ENCODE data around the gene STK38L. TPM values are rescaled to one million over a fixed set of nuclear protein-coding genes. Genes with fewer than 3 reads are reported as not detected.
A peak's percentile ranks its signal among the peaks of the same experiment; 100 is the strongest.

The STK38L gene
- total RNA-seq, 1 donor from 2014 or later, result 24.2 TPM

- no peak overlapping the region for H3K27ac Mint-ChIP-seq
- H3K9me3 Mint-ChIP-seq, result no peaks in the 10 kb centered on the region
- no peaks in the 10 kb centered on the region for H3K4me1 Mint-ChIP-seq (ENCODE audit: low read depth)
- no peak overlapping the region for H3K4me3 Mint-ChIP-seq (ENCODE audit: low read depth)
- H3K27me3 Mint-ChIP-seq (ENCODE audit: low read depth), result no peaks in the 10 kb centered on the region
- intact Hi-C loops (cut with micrococcal nuclease), result no loop called here
- H3K36me3 Mint-ChIP-seq (ENCODE audit: low read depth), result no peaks in the 10 kb centered on the region
- DNase-seq (ENCODE audit: low spot score), result no peak
These were observed 46.5 kb downstream of the STK38L start for GRCh38 chr12:27290501-27291168.

- Mint-ChIP-seq H3K27ac (no peak overlapping the region), H3K4me1 (ENCODE audit: low read depth) (no peaks in the 10 kb centered on the region), H3K36me3 (ENCODE audit: low read depth) (no peaks in the 10 kb centered on the region), H3K27me3 (ENCODE audit: low read depth) (no peaks in the 10 kb centered on the region), H3K9me3 (no peaks in the 10 kb centered on the region), H3K4me3 (ENCODE audit: low read depth) (no peak overlapping the region)
- DNase-seq (ENCODE audit: low spot score), result no peak
- intact Hi-C loops (cut with micrococcal nuclease), result no loop called here
These were observed 47.8 kb downstream of the STK38L start for GRCh38 chr12:27291862-27292261.

GRCh38 chr12:27292718-27293117 is 48.6 kb downstream of the STK38L start:
- no peak for DNase-seq (ENCODE audit: low spot score)
- peaks cover 3% of the 10 kb centered on the region for H3K36me3 Mint-ChIP-seq (ENCODE audit: low read depth)
- no peak overlapping the region for H3K4me3 Mint-ChIP-seq (ENCODE audit: low read depth)
- H3K9me3 Mint-ChIP-seq, result no peaks in the 10 kb centered on the region
- H3K27me3 Mint-ChIP-seq (ENCODE audit: low read depth), result no peaks in the 10 kb centered on the region
- no peak overlapping the region for H3K27ac Mint-ChIP-seq
- intact Hi-C loops (cut with micrococcal nuclease), result no loop called here
- no peaks in the 10 kb centered on the region for H3K4me1 Mint-ChIP-seq (ENCODE audit: low read depth)

GRCh38 chr12:27293463-27293862 is 49.4 kb downstream of the STK38L start:
- Mint-ChIP-seq H3K9me3 (no peaks in the 10 kb centered on the region), H3K4me1 (ENCODE audit: low read depth) (no peaks in the 10 kb centered on the region), H3K36me3 (ENCODE audit: low read depth) (peaks cover 9% of the 10 kb centered on the region), H3K27ac (no peak overlapping the region), H3K27me3 (ENCODE audit: low read depth) (no peaks in the 10 kb centered on the region), H3K4me3 (ENCODE audit: low read depth) (no peak overlapping the region)
- intact Hi-C loops (cut with micrococcal nuclease), result no loop called here
- no peak for DNase-seq (ENCODE audit: low spot score)

- Mint-ChIP-seq H3K27ac (no peak overlapping the region), H3K4me1 (ENCODE audit: low read depth) (no peaks in the 10 kb centered on the region), H3K9me3 (no peaks in the 10 kb centered on the region), H3K27me3 (ENCODE audit: low read depth) (no peaks in the 10 kb centered on the region), H3K36me3 (ENCODE audit: low read depth) (peaks cover 28% of the 10 kb centered on the region), H3K4me3 (ENCODE audit: low read depth) (no peak overlapping the region)
- intact Hi-C loops (cut with micrococcal nuclease), result no loop called here
- DNase-seq (ENCODE audit: low spot score), result no peak
These were observed 52.6 kb downstream of the STK38L start for GRCh38 chr12:27296674-27297073.

- H3K9me3 Mint-ChIP-seq, result no peaks in the 10 kb centered on the region
- no peak overlapping the region for H3K27ac Mint-ChIP-seq
- H3K27me3 Mint-ChIP-seq (ENCODE audit: low read depth), result no peaks in the 10 kb centered on the region
- H3K4me1 Mint-ChIP-seq (ENCODE audit: low read depth), result no peaks in the 10 kb centered on the region
- no peak overlapping the region for H3K4me3 Mint-ChIP-seq (ENCODE audit: low read depth)
- no peak for DNase-seq (ENCODE audit: low spot score)
- peaks cover 31% of the 10 kb centered on the region for H3K36me3 Mint-ChIP-seq (ENCODE audit: low read depth)
- intact Hi-C loops (cut with micrococcal nuclease), result no loop called here
These were observed 53.5 kb downstream of the STK38L start for GRCh38 chr12:27297566-27297965.

- Mint-ChIP-seq H3K4me3 (ENCODE audit: low read depth) (no peak overlapping the region), H3K4me1 (ENCODE audit: low read depth) (no peaks in the 10 kb centered on the region), H3K36me3 (ENCODE audit: low read depth) (peaks cover 39% of the 10 kb centered on the region), H3K27me3 (ENCODE audit: low read depth) (no peaks in the 10 kb centered on the region), H3K9me3 (no peaks in the 10 kb centered on the region), H3K27ac (no peak overlapping the region)
- no peak for DNase-seq (ENCODE audit: low spot score)
- intact Hi-C loops (cut with micrococcal nuclease), result no loop called here
These were observed 55.0 kb downstream of the STK38L start for GRCh38 chr12:27299102-27299501.

GRCh38 chr12:27300226-27300625 is 56.1 kb downstream of the STK38L start:
- H3K36me3 Mint-ChIP-seq (ENCODE audit: low read depth), result peaks cover 39% of the 10 kb centered on the region
- no peak for DNase-seq (ENCODE audit: low spot score)
- H3K27me3 Mint-ChIP-seq (ENCODE audit: low read depth), result no peaks in the 10 kb centered on the region
- H3K27ac Mint-ChIP-seq, result peak overlapping the region; percentile 12
- H3K4me1 Mint-ChIP-seq (ENCODE audit: low read depth), result no peaks in the 10 kb centered on the region
- intact Hi-C loops (cut with micrococcal nuclease), result loop anchor here (10.0 kb wide), 1 partner anchor 445 kb away; no protein-coding TSS in a partner anchor
- H3K4me3 Mint-ChIP-seq (ENCODE audit: low read depth), result no peak overlapping the region
- H3K9me3 Mint-ChIP-seq, result no peaks in the 10 kb centered on the region

- no peaks in the 10 kb centered on the region for H3K9me3 Mint-ChIP-seq
- H3K27me3 Mint-ChIP-seq (ENCODE audit: low read depth), result no peaks in the 10 kb centered on the region
- DNase-seq (ENCODE audit: low spot score), result no peak
- no peak overlapping the region for H3K27ac Mint-ChIP-seq
- no peak overlapping the region for H3K4me3 Mint-ChIP-seq (ENCODE audit: low read depth)
- peaks cover 34% of the 10 kb centered on the region for H3K36me3 Mint-ChIP-seq (ENCODE audit: low read depth)
- H3K4me1 Mint-ChIP-seq (ENCODE audit: low read depth), result peaks cover 8% of the 10 kb centered on the region
- intact Hi-C loops (cut with micrococcal nuclease), result loop anchor here (10.0 kb wide), 1 partner anchor 449 kb away; no protein-coding TSS in a partner anchor
These were observed 59.3 kb downstream of the STK38L start for GRCh38 chr12:27303139-27304111.

- Mint-ChIP-seq H3K4me3 (ENCODE audit: low read depth) (no peak overlapping the region), H3K27ac (no peak overlapping the region), H3K9me3 (no peaks in the 10 kb centered on the region), H3K4me1 (ENCODE audit: low read depth) (peaks cover 14% of the 10 kb centered on the region), H3K27me3 (ENCODE audit: low read depth) (no peaks in the 10 kb centered on the region), H3K36me3 (ENCODE audit: low read depth) (peaks cover 27% of the 10 kb centered on the region)
- DNase-seq (ENCODE audit: low spot score), result no peak
- intact Hi-C loops (cut with micrococcal nuclease), result loop anchor here (10.0 kb wide), 1 partner anchor 450 kb away; no protein-coding TSS in a partner anchor
These were observed 60.8 kb downstream of the STK38L start for GRCh38 chr12:27304856-27305255.

- no peak overlapping the region for H3K4me3 Mint-ChIP-seq (ENCODE audit: low read depth)
- no peaks in the 10 kb centered on the region for H3K27me3 Mint-ChIP-seq (ENCODE audit: low read depth)
- peak overlapping the region; percentile 28 for H3K27ac Mint-ChIP-seq
- peaks cover 24% of the 10 kb centered on the region for H3K36me3 Mint-ChIP-seq (ENCODE audit: low read depth)
- DNase-seq (ENCODE audit: low spot score), result no peak
- H3K9me3 Mint-ChIP-seq, result no peaks in the 10 kb centered on the region
- intact Hi-C loops (cut with micrococcal nuclease), result loop anchor here (1.0 to 10.0 kb wide), 4 partner anchors 164 to 451 kb away; no protein-coding TSS in a partner anchor
- peaks cover 17% of the 10 kb centered on the region for H3K4me1 Mint-ChIP-seq (ENCODE audit: low read depth)
These were observed 61.8 kb downstream of the STK38L start for GRCh38 chr12:27305673-27306456.

GRCh38 chr12:27309293-27309994 is 65.4 kb downstream of the STK38L start:
- Mint-ChIP-seq H3K27me3 (ENCODE audit: low read depth) (no peaks in the 10 kb centered on the region), H3K4me1 (ENCODE audit: low read depth) (peaks cover 17% of the 10 kb centered on the region), H3K9me3 (no peaks in the 10 kb centered on the region), H3K27ac (peak overlapping the region; percentile 49), H3K4me3 (ENCODE audit: low read depth) (no peak overlapping the region), H3K36me3 (ENCODE audit: low read depth) (peaks cover 28% of the 10 kb centered on the region)
- intact Hi-C loops (cut with micrococcal nuclease), result loop anchor here (10.0 kb wide), 1 partner anchor 455 kb away; no protein-coding TSS in a partner anchor
- DNase-seq (ENCODE audit: low spot score), result no peak

Measured in activated T-helper 2 cell treated with anti-CD3 and anti-CD28 coated beads, Interferon-gamma antibody, Interleukin-2, Interleukin-4, amounts not matched to agents 10 μg/mL and 5 μg/mL and 100 μg/mL, durations not matched to agents 14 hours and 24 hours and 36 hours (primary cell).